HG03097 (cell line): ENCODE results near the gene TNRC6C.

ENCODE experiments used
- ATAC-seq: cut with Tn5 transposase; IDR thresholded peaks from one replicate; pipeline ENCODE4 v1.9.1; 2021; ENCODE audit not compliant: unreplicated experiment, low FRiP score

TNRC6C gene

DNA sequence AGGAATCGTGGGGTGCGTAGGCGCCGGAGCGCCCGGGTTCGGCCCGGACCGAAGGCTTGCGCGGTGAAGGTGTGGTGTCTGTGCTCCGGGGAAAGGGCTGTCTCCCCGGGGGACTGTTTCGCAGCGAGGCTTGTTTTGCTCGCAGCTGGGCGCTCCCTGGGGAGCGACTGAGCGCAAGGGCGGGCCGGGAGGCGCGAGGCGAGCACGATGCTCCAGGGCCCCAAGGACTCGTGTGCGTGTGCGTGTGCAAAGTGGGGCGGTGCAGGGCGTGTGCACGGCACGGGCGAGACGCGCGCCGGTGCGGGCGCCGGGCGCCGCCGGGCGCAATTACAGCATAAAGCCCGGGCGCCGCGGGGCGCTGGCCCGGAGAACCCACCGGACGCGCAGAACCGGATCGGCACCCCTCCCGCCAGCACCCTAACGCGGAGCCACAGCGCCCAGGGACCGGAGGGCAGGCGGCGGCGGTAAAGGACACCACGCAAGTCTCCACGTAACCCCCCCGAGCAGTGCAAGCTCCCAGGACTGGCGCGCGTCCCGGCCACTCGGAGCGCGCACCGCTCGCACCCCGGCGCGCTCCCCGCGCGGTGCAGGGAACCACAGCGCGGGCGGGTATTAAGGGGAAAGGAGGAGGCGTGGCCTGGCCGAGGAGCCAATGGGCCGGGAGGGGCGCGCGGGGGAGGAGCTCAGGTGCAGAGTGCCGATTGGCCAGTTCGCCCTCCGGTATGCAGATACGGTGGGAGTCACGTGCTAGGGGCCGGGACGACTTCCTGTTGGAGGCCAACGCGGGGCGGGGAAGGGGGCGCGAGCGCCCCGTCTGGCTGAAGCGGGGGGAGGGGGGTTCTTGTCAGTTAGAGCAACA, at the start of gene TNRC6C:
Gene TNRC6C (plus strand): TSS at position 847 of the 859 bp plus-strand sequence. CDS start 45,504 bp downstream, outside the sequence.
- peak; percentile 76 for ATAC-seq

DNA sequence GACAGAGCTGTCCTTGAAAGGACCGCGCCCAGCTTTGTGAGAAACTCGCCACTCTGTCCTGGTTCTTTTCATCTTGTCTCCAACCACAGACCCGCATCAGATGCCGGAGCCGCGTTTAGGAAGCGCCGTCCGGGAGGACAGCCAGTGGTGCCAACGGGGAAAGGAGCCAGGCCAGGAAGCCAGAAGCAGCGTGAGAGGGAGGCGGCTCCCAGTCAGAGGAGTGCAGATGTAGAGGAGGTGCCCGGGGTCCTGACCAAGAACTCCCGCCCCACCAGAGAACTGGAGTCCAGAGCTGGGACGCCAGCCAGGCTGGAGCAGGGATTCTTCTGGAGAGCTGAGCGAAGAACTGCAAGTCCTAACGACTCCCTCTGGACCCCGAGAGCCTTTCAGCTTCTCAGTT, 49.3 kb upstream of the TNRC6C start:
- ATAC-seq, result no peak

GRCh38 chr17:77909816-77910215, 48.7 kb upstream of the TNRC6C start:
- ATAC-seq, result no peak

DNA sequence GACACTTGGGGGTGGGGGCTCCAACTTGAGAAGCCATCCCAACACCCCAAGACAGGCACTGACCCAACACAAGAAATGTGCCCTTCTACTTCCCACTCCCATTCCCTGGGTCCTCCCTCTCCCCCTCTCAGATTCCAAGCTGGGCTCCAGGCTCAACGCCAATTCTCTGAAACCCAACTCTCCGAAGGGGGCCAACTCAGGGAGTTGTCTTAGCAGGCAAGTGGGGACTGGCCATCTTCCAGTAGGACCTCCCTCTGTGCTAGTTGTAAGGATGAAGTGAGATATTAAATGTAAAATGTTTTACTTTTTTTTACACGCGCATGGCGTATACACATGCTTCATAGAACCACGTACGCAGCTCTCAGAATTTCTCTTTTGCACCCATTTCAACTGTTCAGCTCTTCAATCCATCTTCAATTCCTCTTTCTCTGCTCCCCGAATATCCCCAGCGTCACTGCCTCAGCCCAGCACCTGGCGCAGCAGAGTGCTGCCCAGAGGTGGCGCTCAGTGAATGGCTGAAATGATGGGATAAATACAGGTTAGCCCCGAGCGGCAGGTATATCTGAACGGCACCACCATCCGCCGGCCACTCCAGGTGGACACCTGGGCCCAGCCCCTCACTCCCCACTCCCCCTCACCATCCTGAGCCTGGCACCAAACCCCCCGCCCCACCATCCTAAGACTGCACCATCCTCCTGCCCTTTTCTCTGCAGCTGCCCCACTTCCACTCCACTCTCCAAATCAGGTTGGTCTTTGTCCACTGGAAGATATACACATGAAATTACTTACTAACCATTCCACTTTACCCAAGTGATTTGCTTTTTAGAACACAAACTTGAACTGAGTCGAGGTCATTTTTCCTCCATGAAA, 43.9 kb upstream of the TNRC6C start:
- no peak for ATAC-seq

GRCh38 chr17:77915594-77916021, 42.9 kb upstream of the TNRC6C start:
- ATAC-seq, result no peak

- no peak for ATAC-seq
Measured at GRCh38 chr17:77916264-77916663, 42.2 kb upstream of the TNRC6C start.

GRCh38 chr17:77916703-77917481, 41.6 kb upstream of the TNRC6C start:
- ATAC-seq, result no peak

GRCh38 chr17:77919276-77919675, 39.2 kb upstream of the TNRC6C start:
- ATAC-seq, result no peak

- no peak for ATAC-seq
Measured at GRCh38 chr17:77923135-77923534, 35.4 kb upstream of the TNRC6C start.

DNA sequence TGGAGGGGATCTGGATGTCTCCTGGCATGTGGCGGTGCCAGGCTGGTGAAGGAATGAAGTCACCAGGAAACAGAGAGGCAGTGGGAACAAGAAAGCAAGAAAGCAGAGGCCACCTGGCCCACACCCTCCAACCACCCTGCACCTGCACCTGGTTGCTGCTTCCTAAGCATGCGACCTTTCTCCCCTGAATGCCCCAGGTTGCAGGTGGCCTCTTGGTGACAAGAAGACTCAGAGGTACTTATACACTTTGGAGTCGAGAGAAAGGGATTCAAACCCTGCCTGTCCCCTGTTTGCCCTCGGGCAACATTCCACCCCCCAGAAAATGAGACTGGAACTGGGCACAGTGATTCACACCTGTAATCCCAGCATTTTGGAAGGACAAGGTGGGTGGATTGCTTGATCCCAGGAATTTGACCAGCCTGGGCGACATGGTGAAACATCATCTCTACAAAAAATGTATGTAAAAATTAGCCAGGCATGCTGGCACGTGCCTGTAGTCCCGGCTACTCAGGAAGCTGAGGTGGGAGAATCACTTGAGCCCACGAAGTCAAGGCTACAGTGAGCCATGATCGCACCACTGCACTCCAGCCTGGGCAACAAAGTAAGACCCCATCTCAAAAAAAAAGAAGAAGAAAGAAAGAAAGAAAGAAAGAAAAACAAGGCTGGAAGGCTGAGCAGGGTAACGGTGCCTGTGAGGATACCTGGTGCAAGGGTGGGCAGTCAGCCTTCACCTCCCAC, 34.6 kb upstream of the TNRC6C start:
- no peak for ATAC-seq

- no peak for ATAC-seq
Measured at GRCh38 chr17:77924757-77925336, 33.7 kb upstream of the TNRC6C start.

DNA sequence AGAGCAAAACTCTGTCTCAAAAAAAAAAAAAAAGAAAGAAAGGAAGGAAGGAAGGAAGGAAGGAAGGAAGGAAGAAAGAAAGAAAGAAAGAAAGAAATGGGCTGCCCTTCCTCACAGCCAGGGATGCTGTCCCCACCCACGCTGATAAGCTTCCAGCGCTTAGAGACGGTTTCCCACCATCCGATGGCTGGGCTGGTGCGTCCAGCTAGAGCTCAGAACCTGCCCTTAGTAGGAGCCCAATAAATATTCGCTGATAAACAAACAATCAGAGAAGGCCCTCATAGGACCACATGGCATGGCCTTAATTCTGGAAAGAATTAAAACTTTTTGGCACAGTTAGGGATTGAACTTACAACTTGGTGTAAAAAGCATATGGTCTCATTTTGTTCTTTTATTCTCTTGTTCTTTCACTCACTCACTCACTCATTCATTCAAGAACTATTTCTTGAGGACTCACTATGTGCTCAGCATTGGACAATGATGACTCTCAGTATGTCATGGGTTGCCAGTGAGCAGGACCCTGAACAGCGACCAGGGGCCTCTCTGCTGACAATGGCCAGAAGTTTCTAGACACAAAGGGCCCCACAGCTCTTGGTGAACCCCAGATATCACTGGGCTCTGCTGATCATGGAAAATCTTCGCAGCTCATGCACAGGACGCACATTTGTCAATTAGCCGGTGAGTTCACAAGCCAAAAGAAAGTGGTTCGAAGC, 32.5 kb upstream of the TNRC6C start:
- no peak for ATAC-seq

DNA sequence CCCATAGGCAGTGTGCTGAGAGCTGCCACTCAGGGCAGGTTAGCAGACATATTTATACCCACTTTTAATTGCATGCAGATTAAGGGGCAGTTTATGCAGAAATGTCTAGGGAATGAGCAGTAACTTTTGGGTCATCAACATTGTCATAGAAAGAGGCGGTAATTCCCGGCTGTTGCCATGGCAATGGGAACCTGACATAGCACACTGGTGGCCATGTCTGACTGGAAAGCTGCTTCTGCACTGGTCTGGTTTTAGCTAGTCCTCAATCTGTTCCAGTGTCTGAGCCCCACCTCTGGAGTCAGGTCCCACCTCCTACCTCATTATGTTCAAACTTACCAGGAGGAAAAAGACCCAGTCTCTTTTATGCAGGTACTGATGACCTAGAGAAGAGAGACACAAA, 31.5 kb upstream of the TNRC6C start:
- no peak for ATAC-seq

- ATAC-seq, result no peak
Measured at GRCh38 chr17:77927777-77928518, 30.6 kb upstream of the TNRC6C start.

GRCh38 chr17:77928519-77929179, 29.9 kb upstream of the TNRC6C start:
- no peak for ATAC-seq

GRCh38 chr17:77929180-77929564, 29.3 kb upstream of the TNRC6C start:
- ATAC-seq, result no peak

GRCh38 chr17:77929871-77930436, 28.5 kb upstream of the TNRC6C start:
- ATAC-seq, result no peak
